GM19463 (cell line): ENCODE measurements around the gene SLC8A3.
"Not testable (repeated sequence)": the region's sequence is repeated elsewhere in the genome, so short reads cannot be mapped to it uniquely, and the experiment has no call there.

Source experiments
- ATAC-seq: cut with Tn5 transposase; IDR thresholded peaks from one replicate; pipeline ENCODE4 v1.9.1; 2021; ENCODE audit warnings: mild to moderate bottlenecking, moderate library complexity; ENCODE audit not compliant: unreplicated experiment

The SLC8A3 gene

GRCh38 chr14:70188659-70189455, at the start of gene SLC8A3:
Gene SLC8A3 (minus strand): TSS chr14:70188951. CDS start chr14:70168422, 20,529 bp downstream.
- ATAC-seq = peak; percentile 38

GRCh38 chr14:70237710-70238109, 49.0 kb upstream of the SLC8A3 start:
- ATAC-seq = no peak

GRCh38 chr14:70234066-70234950, 45.6 kb upstream of the SLC8A3 start:
- no peak for ATAC-seq

- ATAC-seq = not testable (repeated sequence)
Observed at GRCh38 chr14:70231756-70232544, 43.2 kb upstream of the SLC8A3 start.

- not testable (repeated sequence) for ATAC-seq
Observed at GRCh38 chr14:70229877-70230640, 41.3 kb upstream of the SLC8A3 start.

- ATAC-seq = no peak
Observed at GRCh38 chr14:70213721-70214282, 25.1 kb upstream of the SLC8A3 start.

- ATAC-seq = no peak
Observed at GRCh38 chr14:70212752-70213151, 24.0 kb upstream of the SLC8A3 start.

GRCh38 chr14:70208380-70208779, 19.6 kb upstream of the SLC8A3 start:
- ATAC-seq = no peak

- ATAC-seq = no peak
Observed at GRCh38 chr14:70203686-70204085, 14.9 kb upstream of the SLC8A3 start.

- no peak for ATAC-seq
Observed at GRCh38 chr14:70201994-70202393, 13.2 kb upstream of the SLC8A3 start.

GRCh38 chr14:70193396-70193795, 4.6 kb upstream of the SLC8A3 start:
- ATAC-seq = no peak

GRCh38 chr14:70192915-70193314, 4.2 kb upstream of the SLC8A3 start:
- ATAC-seq = no peak

- no peak for ATAC-seq
Observed at GRCh38 chr14:70190156-70190555, 1.4 kb upstream of the SLC8A3 start.

GRCh38 chr14:70189456-70190077, 816 bp upstream of the SLC8A3 start:
- no peak for ATAC-seq

- peak; percentile 10 for ATAC-seq
Observed at GRCh38 chr14:70188322-70188658, 461 bp downstream of the SLC8A3 start.

- ATAC-seq = no peak
Observed at GRCh38 chr14:70186900-70187451, 1.8 kb downstream of the SLC8A3 start.

- ATAC-seq = peak; percentile 44
Observed at GRCh38 chr14:70183991-70184390, 4.8 kb downstream of the SLC8A3 start.

GRCh38 chr14:70181276-70181675, 7.5 kb downstream of the SLC8A3 start:
- ATAC-seq = no peak

GRCh38 chr14:70180718-70181117, 8.0 kb downstream of the SLC8A3 start:
- no peak for ATAC-seq
